Activated CD4-positive, alpha-beta T cell treated with anti-CD3 and anti-CD28 coated beads, Interleukin-2, amount 50 U/mL, for 24 hours (primary cell): Measurements from ENCODE around the gene NDC80.
"Not testable (repeated sequence)": the region's sequence is repeated elsewhere in the genome, so short reads cannot be mapped to it uniquely, and the experiment has no call there.

Source experiments
- DNase-seq, 2 donors: peaks; one replicate each; pipeline ENCODE4 v3.0.0-alpha.2; 2020; ENCODE audit warnings: low read depth in 1 of 2, low spot score in 1 of 2

Gene NDC80

DNA sequence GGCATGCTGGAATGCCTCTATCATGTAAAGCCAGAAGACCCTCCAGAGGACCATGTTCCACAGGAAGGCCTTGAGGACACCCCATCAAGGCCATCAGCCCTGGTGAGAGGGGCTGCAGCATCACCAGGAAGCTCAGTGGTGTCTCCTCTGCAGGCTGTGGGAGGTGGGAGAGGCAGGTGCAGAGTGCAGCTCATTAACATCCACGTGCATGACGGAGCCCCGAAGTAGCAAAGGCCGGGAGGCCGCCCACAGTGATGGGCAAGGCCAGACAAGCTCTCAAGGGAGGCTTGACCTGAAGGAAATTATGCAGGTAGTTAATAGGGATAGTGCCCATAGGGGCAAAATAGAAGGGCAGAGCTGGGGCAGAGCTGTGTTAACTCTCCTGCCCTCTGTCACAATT, 53.9 kb downstream of the NDC80 start:
- no peak for DNase-seq

DNA sequence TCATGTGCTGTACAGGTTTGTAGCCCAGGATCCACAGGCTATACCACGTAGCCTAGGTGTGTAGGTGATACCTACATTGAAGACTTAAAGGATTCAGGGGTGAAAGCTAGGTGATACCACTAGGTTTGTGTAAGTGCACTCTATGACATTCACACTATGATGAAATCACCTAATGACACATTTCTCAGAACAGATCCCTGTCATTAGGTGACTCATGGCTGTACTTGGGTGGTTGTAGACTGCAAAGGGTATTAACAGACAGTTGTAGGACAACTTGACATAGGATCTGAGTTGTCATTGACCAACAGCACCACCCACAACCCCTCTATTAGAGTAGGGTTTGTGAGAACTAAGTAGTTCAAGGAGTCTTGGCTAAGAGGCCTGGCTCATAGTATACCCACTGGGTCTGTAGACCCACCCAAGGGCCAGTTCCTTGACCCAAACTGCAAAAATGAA, 56.5 kb downstream of the NDC80 start:
- no peak for DNase-seq

DNA sequence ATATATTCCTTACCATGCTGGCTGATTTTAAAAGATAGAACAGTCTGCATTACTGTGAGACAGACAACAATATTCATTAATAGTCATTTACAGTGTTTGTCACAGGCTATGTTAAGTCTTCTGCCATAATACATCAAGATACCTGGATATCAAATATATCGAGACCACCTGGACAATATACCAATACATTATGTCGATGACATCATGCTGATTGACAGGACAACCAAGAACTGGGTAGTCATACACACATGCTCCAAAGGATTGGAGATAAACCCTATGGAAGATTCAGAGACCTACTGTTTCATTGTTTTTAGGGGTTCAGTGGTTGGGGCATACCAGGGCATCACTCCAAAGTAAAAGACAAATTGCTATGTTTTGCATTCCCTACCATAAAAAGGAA, 57.6 kb downstream of the NDC80 start:
- DNase-seq = no peak

DNA sequence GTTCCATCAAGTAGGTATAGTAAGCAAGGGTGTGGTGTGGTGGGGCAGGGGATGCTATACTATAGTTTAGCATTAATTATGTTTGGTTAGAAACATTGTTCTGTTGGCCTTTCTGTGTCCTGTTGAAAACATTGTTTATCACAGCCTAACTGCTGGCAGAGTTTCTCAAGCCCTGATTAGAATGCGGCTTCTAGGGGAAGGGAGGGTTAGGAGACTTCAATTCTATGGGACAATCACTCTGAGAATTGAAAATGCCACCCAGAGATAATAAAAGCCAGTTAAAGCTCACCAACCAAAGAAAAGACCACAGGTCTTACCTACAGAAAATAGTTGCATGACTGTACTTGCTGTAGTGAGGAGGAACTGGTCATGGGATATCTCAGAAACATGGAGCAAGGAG, 64.2 kb downstream of the NDC80 start:
- DNase-seq = no peak

DNA sequence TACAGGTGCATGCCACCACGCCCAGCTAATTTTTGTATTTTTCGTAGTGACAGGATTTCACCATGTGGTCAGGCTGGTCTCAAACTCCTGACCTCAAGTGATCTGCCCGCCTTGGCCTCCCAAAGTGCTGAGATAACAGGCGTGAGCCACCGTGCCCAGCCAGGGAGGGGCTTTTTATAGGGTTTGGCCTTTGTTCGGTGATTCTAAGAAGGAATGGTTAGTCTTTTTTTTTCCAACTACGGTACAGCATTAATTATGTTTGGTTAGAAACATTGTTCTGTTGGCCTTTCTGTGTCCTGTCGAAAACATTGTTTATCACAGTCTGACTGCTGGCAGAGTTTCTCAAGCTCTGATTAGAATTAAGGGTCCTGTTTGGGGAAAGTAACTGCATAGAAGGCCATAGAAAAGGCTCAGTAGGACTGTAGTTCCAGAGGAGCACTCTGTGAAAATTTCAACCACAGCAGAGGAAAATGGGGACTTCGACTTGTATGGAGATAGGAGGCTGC, 64.8 kb downstream of the NDC80 start:
- DNase-seq = no peak

DNA sequence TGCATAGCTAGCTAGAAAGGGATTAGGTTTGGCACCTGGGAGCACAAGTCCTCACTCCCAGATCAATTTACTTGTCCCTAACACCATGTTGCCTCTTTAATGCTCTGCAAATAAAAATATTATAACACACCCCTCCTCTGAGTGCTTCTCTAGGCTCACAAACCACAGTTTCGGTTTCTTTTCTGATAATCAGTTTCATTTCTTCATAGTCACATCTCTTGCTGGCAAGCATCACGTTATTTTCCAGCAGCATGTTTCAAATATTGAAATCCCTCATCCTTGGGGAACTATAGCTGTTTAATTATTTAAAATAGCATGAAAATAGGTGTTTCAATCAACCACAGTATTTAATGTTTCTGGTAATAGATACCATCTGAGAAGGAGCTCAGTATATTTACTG, 70.3 kb downstream of the NDC80 start:
- peak in 1 of 2 donors; percentile 21 for DNase-seq

DNA sequence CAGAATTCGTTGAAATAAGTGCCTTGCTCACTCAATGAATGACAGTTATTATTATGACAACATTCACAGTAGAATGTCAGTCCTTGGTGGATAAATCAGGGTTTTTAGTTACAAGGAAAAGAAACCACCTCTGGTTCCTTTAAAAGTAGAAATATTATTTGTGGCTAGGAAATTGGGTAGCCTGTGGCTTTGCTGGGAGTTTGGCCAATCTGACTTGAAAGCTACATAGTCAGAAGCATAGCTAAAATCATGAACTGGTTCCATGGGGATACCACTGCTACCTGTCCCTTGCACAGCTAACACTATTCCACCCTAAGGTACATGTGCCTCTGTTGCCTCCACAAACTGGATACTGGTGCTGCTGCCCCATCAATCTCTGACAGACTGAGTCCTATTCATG, 71.4 kb downstream of the NDC80 start:
- no peak for DNase-seq

DNA sequence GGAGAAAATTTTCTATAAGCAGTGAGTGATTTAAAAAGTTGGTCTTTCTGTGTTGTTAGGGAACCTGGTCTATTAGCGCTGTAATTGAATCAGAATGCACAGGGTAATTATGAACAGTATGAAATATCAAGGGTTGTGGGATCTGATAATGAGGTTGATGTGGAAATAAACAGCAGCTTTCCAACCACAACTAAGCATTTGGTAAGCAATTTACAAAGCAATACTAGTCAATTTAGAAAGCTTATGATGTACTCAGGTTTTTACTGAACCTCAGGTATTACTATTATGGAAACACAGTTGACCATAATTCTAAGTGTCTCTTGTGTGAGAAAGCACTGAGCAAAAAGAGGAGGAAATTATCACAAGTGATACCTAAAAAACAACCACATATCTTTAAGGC, 73.2 kb downstream of the NDC80 start:
- DNase-seq = no peak

DNA sequence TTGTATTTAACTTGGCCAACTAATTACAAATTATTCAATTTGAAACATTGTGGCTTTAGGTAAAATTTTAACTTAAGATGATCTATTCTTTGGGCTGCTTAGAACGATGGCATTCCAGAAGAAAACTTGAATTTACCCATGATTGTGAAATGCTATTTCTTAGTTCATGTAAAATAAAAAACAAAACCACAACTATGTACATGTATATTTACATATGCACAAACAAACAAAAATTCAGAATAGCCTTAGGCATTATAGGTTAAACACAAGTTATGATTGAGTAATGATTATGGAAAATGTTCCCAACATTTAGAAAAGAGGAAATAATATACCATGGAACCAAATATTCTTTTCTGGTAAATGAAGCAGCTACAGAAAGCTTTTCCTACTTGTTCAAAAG, 80.6 kb downstream of the NDC80 start:
- no peak for DNase-seq

DNA sequence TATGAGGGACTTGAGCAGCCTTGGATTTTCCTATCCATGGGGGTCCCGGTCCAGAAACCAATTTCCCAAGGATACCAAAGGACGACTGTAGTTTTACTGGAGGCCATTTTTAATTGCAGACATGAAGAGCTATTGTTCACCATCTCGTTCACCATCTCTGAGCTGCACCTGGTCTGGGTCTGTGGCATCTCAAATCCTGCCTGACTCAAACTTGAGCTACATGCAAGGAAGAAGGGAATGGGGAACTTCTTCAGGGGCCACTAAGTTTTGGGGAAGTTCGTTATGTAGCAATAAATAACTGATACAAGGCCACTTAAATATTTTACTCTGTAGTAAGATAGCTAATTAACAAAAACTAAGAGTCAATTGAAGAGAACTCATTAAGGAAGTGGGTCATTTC, 82.1 kb downstream of the NDC80 start:
- no peak for DNase-seq

DNA sequence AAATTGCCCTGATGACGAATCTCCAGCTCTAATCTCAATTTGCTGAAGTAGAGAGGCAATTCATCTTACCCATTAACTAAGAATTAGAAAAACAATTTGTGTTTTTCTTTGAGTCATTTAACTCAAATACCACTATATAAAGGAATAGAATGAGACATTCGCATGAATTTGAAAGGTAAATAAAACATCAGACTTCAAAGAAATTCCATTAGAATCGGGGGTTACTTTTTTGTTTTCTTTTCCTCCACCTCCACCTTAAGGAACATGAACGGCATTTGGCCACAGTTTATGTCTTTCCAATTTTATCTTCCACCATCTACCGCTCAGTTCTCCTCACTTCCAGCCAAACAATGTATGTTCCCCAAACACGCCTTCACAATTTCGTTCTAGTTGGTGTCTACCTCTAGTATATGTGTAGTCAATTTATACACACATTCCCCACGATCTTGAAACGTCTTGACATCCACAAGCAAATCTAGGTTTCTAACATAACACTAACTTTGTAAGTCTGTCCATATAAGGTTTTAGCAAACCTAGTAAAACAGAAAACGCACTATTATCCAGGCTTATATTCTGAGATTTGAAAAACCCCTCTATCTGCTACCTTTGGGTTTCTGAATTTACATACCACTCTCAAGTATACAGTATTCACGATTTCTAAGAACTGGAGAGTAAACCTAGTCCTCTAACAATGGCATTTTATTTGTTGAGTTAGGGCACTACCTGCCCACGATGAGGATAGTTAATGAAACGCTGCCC, 83.0 kb downstream of the NDC80 start:
- DNase-seq = no peak

DNA sequence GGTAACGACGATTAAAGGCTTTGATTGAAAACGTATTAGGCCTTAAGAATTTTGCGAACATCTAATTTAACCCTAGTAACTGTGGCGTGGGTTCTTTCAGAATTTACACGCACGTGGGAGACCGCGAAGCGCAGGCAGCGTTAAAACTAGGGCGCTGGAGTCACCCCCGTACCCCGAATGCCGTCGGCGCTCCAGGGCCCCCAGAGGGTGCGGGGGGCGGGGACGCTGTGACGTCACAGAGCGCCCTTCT, 83.5 kb downstream of the NDC80 start:
- DNase-seq = peak in 1 of 2 donors; percentile 57

DNA sequence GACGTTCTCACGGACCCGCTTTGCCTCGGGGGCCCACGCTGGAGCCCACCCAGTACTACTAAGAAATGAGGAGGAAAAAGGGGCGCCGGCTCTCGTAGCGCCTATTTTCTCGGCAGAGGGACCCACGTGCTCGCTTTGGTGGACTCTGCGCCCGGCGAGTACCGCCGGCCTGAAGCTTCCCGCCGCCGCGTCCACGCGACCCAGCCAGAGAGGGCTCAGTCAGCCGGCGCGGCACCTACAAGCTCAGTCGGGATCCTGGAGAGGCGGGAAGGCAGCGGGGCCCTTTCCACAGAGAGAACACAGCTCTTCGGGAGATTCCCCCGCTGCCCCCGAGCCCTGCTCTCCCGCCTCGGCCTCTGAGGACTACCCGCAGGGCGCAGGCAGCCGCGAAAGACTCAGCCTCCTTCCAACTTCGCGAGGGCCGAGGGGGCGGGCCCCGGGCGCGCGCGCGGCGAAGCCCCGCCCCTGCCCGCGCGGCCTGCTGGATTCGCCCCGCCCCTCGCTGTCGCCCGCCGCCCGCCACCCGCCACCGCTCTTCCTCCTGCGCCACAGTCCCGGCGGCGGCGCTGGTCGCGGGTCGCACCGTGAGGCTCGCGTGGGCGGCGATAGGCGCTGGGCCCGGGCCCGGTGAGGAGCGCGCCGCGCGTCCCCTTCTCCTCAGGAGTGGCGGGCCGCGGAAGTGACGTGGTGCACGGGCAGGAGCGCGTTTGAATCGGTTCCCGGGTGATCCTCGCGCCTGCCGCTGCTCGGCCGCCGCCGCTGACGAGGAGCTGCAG, 84.0 kb downstream of the NDC80 start, which contains the start of gene SMCHD1:
Gene SMCHD1 (plus strand): TSS at position 549 of the 776 bp plus-strand sequence. CDS start 350 bp downstream, outside the sequence.
- DNase-seq = peak; percentile 88 to 89

DNA sequence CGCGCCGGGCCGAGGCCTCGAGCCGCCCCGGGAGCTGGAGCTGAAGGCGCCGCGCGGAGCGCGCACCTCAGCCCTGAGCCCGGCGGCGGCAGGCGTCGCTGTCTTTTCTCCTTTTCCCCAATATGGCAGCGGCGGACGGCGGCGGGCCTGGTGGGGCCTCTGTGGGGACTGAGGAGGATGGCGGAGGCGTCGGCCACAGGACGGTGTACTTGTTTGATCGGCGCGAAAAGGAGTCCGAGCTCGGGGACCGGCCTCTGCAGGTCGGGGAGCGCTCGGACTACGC, 84.5 kb downstream of the NDC80 start:
- DNase-seq = no peak

DNA sequence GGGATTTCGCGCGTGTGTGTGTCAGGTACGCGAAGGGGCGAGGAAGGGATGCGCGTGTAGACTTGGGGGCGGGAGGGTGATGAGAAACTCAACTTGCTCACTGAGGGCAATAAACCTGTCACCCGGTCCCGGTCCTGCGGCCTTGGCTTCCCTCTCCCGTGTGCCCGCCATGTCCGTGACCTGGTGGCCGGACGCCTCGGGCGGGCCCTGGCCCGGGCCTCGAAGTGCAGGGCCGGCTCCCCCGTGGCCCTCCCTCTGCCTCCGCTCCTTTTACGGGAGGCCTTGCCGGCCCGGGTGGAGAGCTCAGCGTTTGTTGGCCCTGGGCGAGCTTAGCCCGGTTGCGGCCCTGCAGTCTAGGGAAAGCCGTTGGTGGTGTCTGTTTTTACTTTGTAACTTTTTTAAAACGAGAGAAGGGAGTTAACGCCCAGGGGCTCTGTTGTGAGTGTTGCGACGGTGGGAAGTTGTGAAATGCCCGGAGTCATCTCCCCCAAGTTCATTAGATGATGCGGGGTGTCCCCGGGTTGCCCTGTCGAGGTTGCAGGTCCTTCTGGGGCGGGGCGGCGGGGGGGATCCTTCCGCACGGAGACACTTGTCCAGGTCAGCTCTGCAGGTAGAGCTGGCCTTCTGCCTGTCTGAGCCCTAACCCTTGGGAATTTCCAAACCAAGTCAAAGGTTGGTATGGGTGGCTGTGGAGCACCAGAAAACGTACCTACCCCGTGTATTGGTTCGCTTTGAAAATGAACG, 85.1 kb downstream of the NDC80 start:
- peak in 1 of 2 donors; percentile 22 for DNase-seq

DNA sequence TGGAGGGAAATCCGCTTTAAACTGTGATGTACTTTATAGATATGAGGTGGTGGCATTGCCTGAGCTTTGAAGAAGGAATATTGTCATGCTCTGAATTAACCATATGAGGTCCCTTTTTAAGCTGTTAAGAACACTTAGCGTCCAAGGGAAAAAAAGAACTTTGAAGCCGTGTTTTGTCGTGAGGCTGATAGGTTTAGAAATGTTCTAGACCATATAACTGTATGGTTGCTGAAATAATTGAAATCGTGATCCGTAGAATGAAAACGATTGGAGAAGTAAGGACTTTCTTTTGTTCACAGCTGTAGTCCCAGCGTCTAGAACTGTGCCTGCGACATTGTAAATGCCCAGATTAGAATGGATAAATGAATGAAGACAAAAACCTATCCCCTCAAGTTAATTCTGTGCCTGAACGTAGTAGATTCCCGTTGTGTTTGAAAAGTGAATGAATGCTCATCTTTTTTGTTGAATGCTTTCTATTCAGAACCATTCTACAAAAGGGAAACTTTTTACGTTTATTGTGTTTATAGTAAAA, 85.7 kb downstream of the NDC80 start:
- no peak for DNase-seq

DNA sequence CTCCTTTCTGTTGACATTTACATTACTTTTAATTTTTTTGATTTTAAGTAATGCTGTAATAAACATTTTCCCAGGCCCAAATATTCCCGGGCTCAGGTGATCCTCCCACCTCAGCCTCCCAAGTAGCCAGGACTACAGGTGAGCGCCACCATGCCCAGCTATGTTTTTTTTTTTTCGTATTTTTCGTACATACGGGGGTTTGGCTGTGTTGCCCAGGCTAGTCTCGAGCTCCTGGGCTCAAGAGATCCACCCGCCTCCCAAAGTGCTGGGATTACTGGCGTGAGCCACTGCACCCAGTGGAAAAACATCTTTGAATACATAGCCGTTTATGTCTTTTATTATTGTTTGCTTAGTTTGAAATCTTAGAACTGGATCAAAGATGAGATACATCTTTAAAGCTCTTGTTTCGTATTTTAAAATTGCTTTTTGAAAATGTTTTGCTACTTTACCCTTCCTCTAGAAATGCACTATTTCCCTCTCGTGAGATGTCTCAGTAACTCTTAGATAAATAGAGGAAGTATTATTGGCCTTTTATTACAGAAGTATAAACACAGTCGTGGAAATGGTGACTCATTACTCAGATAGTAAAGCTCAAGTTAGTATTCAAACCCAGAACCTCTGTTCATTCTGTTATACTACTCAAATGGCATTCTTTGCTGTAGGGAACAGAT, 86.6 kb downstream of the NDC80 start:
- DNase-seq = no peak

DNA sequence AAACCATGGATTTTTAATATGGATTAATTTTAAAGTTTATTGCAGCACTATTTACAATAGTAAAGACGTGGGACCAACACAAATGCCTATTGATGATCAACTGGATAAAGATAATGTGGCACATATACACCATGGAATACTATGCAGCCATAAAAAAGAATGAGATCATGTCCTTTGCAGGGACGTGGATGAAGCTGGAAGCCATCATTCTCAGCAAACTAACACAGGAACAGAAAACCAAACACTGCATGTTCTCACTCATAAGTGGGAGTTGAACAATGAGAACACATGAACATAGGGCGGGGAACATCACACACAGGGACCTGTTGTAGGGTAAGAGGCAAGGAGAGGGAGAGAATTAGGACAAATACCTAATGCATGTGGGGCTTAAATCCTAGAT, 89.5 kb downstream of the NDC80 start:
- DNase-seq = not testable (repeated sequence)

DNA sequence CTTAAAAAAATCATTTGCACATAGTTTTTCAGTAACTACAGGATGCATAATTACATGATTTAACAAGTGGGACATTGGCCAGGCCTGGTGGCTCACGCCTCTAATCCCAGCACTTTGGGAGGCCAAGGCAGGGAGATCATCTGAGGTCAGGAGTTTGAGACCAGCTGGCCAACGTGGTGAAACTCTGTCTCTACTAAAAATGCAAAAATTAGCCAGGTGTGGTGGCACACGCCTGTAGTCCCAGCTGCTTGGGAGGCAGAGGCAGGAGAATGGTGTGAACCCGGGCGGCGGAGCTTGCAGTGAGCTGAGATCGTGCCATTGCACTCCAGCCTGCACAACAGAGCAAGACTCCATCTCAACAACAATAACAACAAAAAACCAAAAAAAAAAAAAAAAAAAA, 90.9 kb downstream of the NDC80 start:
- not testable (repeated sequence) for DNase-seq

DNA sequence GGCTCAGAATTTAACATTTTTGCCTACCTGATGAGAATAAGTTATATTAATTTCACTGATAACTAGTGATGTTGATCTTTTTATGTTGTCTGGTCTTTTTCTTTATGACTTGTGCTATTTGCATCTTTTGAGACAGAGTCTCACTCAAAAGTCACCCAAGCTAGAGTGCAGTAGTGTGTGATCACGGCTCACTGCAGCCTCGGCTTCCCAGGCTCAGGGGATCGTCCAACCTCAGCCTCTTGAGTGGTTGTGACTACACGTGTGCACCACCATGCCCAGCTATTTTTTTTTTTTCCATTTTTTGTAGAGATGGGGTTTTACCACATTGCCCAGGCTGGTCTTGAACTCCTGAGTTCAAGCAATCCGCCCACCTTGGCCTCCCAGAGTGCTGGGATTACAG, 91.6 kb downstream of the NDC80 start:
- DNase-seq = no peak
